IMR-90 (cell line): Measurements from ENCODE around the gene TYR. TPM values are rescaled to one million over a fixed set of nuclear protein-coding genes. Genes with fewer than 3 reads are reported as not detected.
"Not testable (repeated sequence)": the region's sequence is repeated elsewhere in the genome, so short reads cannot be mapped to it uniquely, and the experiment has no call there.

Experiments
- ATAC-seq: fragments of 200-7000 bp; cut with Tn5 transposase; 2 replicates; pipeline ENCODE4 v1.9.1; 2020; ENCODE audit warnings: low read depth, mild to moderate bottlenecking, moderate library complexity
- BruUV-seq: library from RNA; stranded (reverse); fragments of 400-500 nt; replicated peaks from 2 replicates; lab custom pipeline; 2021; lab: Mats Ljungman, UMichigan
- CTCF ChIA-PET: fragments of 300-600 bp; formaldehyde crosslinking; extraction: SDS; loops from one replicate; lab custom pipeline; 2021; ENCODE audit warnings: antibody characterized with exemption; lab: Yijun Ruan, JAX
- POLR2A ChIA-PET: fragments of 300-600 bp; sonication (Branson Sonifier 250); formaldehyde crosslinking; loops from one replicate; lab custom pipeline; 2022; ENCODE audit warnings: antibody characterized with exemption; ENCODE audit not compliant: unreplicated experiment; lab: Charles Lee
- DNase-seq: peaks from one replicate; pipeline ENCODE4 v3.0.0; 2013
- H2AFZ ChIP-seq: replicated peaks from 2 replicates; pipeline ENCODE3; 2013; ENCODE audit warnings: low read length, mild to moderate bottlenecking; ENCODE audit not compliant: poor library complexity
- H2AK5ac ChIP-seq: 2 replicates; pipeline ENCODE4 v1.6.1; 2013; ENCODE audit warnings: low read depth, low read length, inconsistent platforms
- H2AK9ac ChIP-seq: replicated peaks from 2 replicates; pipeline ENCODE3; 2013; ENCODE audit warnings: mild to moderate bottlenecking, low read depth, low read length, moderate library complexity; ENCODE audit not compliant: poor library complexity
- H2BK120ac ChIP-seq: 2 replicates; pipeline ENCODE4 v1.6.1; 2013; ENCODE audit warnings: low read depth, low read length, inconsistent platforms
- H2BK15ac ChIP-seq: 3 replicates; pipeline ENCODE4 v1.6.1; 2013; ENCODE audit warnings: low read depth, low read length, inconsistent platforms
- H2BK20ac ChIP-seq: 2 replicates; pipeline ENCODE4 v1.6.1; 2013; ENCODE audit warnings: low read depth, mild to moderate bottlenecking, inconsistent platforms, low read length, moderate library complexity
- H2BK5ac ChIP-seq: 2 replicates; pipeline ENCODE4 v1.6.1; 2013; ENCODE audit warnings: mild to moderate bottlenecking, low read depth, low read length, inconsistent platforms; ENCODE audit not compliant: poor library complexity, severe bottlenecking
- H3K14ac ChIP-seq: replicated peaks from 2 replicates; pipeline ENCODE4 v1.6.1; 2013; ENCODE audit warnings: low read depth, low read length, inconsistent platforms
- H3K18ac ChIP-seq: 2 replicates; pipeline ENCODE4 v1.6.1; 2013; ENCODE audit warnings: low read depth, low read length, control low read depth
- H3K23ac ChIP-seq: 2 replicates; pipeline ENCODE4 v1.6.1; 2013; ENCODE audit warnings: low read depth, low read length, inconsistent platforms
- H3K27ac ChIP-seq: 2 replicates; pipeline ENCODE4 v1.5.1; 2013; ENCODE audit warnings: mild to moderate bottlenecking, control low read depth, low read length; ENCODE audit not compliant: insufficient read depth
- H3K27me3 ChIP-seq: 2 replicates; pipeline ENCODE4 v1.6.1; 2013; ENCODE audit warnings: low read length; ENCODE audit not compliant: control insufficient read depth, insufficient read depth
- H3K36me3 ChIP-seq: 2 replicates; pipeline ENCODE4 v1.6.1; 2013; ENCODE audit warnings: low read length, mixed read lengths; ENCODE audit not compliant: control insufficient read depth, insufficient read depth
- H3K4ac ChIP-seq: 2 replicates; pipeline ENCODE4 v1.6.1; 2013; ENCODE audit warnings: low read depth, low read length, inconsistent platforms
- H3K4me1 ChIP-seq: 2 replicates; pipeline ENCODE4 v1.6.1; 2013; ENCODE audit warnings: low read length, mixed read lengths; ENCODE audit not compliant: control insufficient read depth, insufficient read depth
- H3K4me2 ChIP-seq: 2 replicates; pipeline ENCODE4 v1.6.1; 2013; ENCODE audit warnings: low read depth, mild to moderate bottlenecking, control low read depth, low read length, moderate library complexity
- H3K4me3 ChIP-seq: 2 replicates; pipeline ENCODE4 v1.5.1; 2013; ENCODE audit warnings: low read depth, mild to moderate bottlenecking, control low read depth, low read length, moderate library complexity; ENCODE audit not compliant: insufficient read depth
- H3K56ac ChIP-seq: 2 replicates; pipeline ENCODE4 v1.6.1; 2013; ENCODE audit warnings: low read length, inconsistent platforms; ENCODE audit not compliant: insufficient read depth; ENCODE audit errors: extremely low read depth
- H3K79me1 ChIP-seq, 2 experiments: 2 replicates each; pipeline ENCODE4 v1.6.1; 2013; ENCODE audit warnings: low read length in 2 of 2, inconsistent platforms in 1 of 2, low read depth in 1 of 2
- H3K9ac ChIP-seq: 2 replicates; pipeline ENCODE4 v1.6.1; 2013; ENCODE audit warnings: low read depth, low read length, control low read depth
- H3K9me1 ChIP-seq: 2 replicates; pipeline ENCODE4 v1.6.1; 2013; ENCODE audit warnings: low read length, inconsistent platforms; ENCODE audit not compliant: insufficient read depth
- H3K9me3 ChIP-seq: 2 replicates; pipeline ENCODE4 v1.6.1; 2013; ENCODE audit warnings: low read length; ENCODE audit not compliant: control insufficient read depth, insufficient read depth
- H4K20me1 ChIP-seq: 2 replicates; pipeline ENCODE4 v1.6.1; 2013; ENCODE audit warnings: low read length, inconsistent platforms; ENCODE audit not compliant: insufficient read depth
- H4K5ac ChIP-seq: 2 replicates; pipeline ENCODE4 v1.6.1; 2013; ENCODE audit warnings: mild to moderate bottlenecking, low read depth, low read length, control low read depth
- H4K8ac ChIP-seq, 2 experiments: 2 replicates each; pipeline ENCODE4 v1.6.1; 2013; ENCODE audit warnings: low read depth in 2 of 2, low read length in 2 of 2, control low read depth in 1 of 2, inconsistent platforms in 1 of 2
- H4K91ac ChIP-seq: 2 replicates; pipeline ENCODE4 v1.6.1; 2013; ENCODE audit warnings: low read depth, low read length, inconsistent platforms; ENCODE audit not compliant: insufficient read depth
- ELK1 ChIP-seq: fragments of 150-350 bp; IDR thresholded peaks from 2 replicates; pipeline ENCODE4 v1.6.1; 2016; ENCODE audit warnings: low read depth, mild to moderate bottlenecking, low read length, moderate library complexity, borderline replicate concordance
- MAFK ChIP-seq: IDR thresholded peaks from 2 replicates; pipeline ENCODE4 v1.6.1; 2012; ENCODE audit warnings: low read depth, low read length, improper control_type of control experiment
- MAZ ChIP-seq: IDR thresholded peaks from 2 replicates; pipeline ENCODE4 v1.6.1; 2012; ENCODE audit warnings: low read depth, mild to moderate bottlenecking, low read length, improper control_type of control experiment, moderate library complexity, borderline replicate concordance
- POLR2A ChIP-seq: IDR thresholded peaks from 2 replicates; pipeline ENCODE4 v1.6.1; 2012; ENCODE audit warnings: mild to moderate bottlenecking, low read depth, low read length
- RAD21 ChIP-seq: IDR thresholded peaks from 2 replicates; pipeline ENCODE4 v1.6.1; 2012; ENCODE audit warnings: low read length, improper control_type of control experiment
- SMC3 ChIP-seq: fragments of 150-350 bp; IDR thresholded peaks from 2 replicates; pipeline ENCODE4 v1.6.1; 2016; ENCODE audit warnings: low read depth, mild to moderate bottlenecking, antibody characterized with exemption, low read length, moderate library complexity
- WGBS, 2 experiments: methylation state at CpG; one replicate each; pipeline versions ENCODE4 v1.1.5 to v1.1.7; 2013; ENCODE audit warnings: missing lambda C conversion rate in 2 of 2; ENCODE audit not compliant: insufficient read length in 1 of 2; ENCODE audit errors: extremely low coverage in 2 of 2; 5-methylcytosine and 5-hydroxymethylcytosine counted together
- dilution Hi-C: fragments of 300-500 bp; cut with HindIII; formaldehyde crosslinking; loops from one replicate; pipeline ENCODE4 v1.14.3; 2018; ENCODE audit warnings: low sequenced_read_pairs; ENCODE audit not compliant: unreplicated experiment
- in situ Hi-C: fragments of 300-500 bp; cut with MboI; formaldehyde crosslinking; loops from 3 replicates; pipeline ENCODE4 v1.14.3; 2019; ENCODE audit warnings: low sequenced_read_pairs, inconsistent platforms, mixed read lengths
- intact Hi-C: fragments of 100-400 bp; cut with micrococcal nuclease; formaldehyde crosslinking; loops from 2 replicates; pipeline ENCODE4 v1.10.0; 2022
- polyA plus RNA-seq, 3 experiments: library from polyadenylated mRNA; depleted of rRNA; stranded (reverse); fragments of >200 nt; gene quantifications; 2 replicates each; pipeline ENCODE4 v1.2.3, GENCODE V29; 2012; ENCODE audit warnings: low replicate concordance in 1 of 3
- total RNA-seq: library from RNA; depleted of rRNA; stranded (reverse); fragments of >200 nt; gene quantifications from 2 replicates; pipeline ENCODE4 v1.2.3, GENCODE V29; 2012

Gene TYR
- total and polyA plus RNA-seq, 2 of the 4 experiments (the other 2 are of a cell fraction): not detected

DNA sequence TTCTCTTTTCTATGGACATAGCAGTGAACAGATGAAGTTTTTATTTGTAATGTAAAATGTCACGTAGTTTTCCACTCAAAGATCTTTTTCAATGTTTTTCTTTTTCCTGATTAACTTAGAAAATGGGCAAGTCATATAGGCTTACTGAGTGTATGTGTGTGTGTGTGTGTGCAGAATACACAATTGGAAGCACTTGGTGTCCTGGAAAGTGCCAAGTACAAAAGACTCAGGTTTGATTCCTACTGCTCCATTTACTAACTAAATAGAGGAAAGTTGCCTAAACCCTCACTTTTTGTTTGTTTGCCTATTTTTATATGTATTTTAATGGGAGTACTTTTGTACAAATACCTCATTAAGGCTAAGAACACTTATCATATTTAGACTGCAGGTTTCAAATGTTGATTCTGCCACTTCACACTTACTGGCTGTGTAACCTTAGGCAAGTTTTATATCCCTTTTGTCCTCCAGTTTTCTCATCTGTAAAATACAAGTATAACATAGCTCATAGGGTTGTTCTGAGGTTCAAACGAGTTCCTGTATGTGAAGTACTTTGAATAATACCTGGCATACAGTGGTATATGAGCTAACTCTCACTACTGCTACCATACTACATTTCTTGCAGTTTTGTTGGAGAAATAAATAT is 90.1 kb downstream of the TYR start:
- no TSS peak for BruUV-seq
- Histone ChIP-seq H4K20me1 (no peaks in the 10 kb centered on the region), H3K4me2 (no peak overlapping the region), H3K23ac (no peak overlapping the region), H2AFZ (no peak overlapping the region), H3K9ac (no peak overlapping the region), H3K14ac (no peak overlapping the region), H3K27me3 (no peaks in the 10 kb centered on the region), H4K8ac (no peak overlapping the region), H2BK120ac (no peak overlapping the region), H2BK20ac (no peak overlapping the region), H3K4ac (no peak overlapping the region), H3K79me1 (no peaks in the 10 kb centered on the region), H3K36me3 (no peaks in the 10 kb centered on the region), H4K5ac (no peak overlapping the region), H3K4me1 (no peaks in the 10 kb centered on the region), H2AK5ac (no peak overlapping the region), H3K18ac (no peak overlapping the region), H4K91ac (no peak overlapping the region), H3K9me3 (no peaks in the 10 kb centered on the region), H2AK9ac (no peak overlapping the region), H2BK15ac (no peak overlapping the region), H3K56ac (no peak overlapping the region), H2BK5ac (no peak overlapping the region), H3K27ac (no peak overlapping the region), H3K9me1 (no peaks in the 10 kb centered on the region), H3K4me3 (no peak overlapping the region)
- ChIA-PET POLR2A (no interaction called here), CTCF (no interaction called here)
- dilution Hi-C loops (no loop called here), in situ Hi-C loops (no loop called here), intact Hi-C loops (no loop called here)
- DNase-seq (no peak), ATAC-seq (no peak)
- TF ChIP-seq MAZ (no peak), MAFK (no peak), ELK1 (no peak), SMC3 (no peak), POLR2A (no peak), RAD21 (no peak)
- no CpG with 5 or more reads among the region's 2 CpGs for WGBS, 2 experiments

DNA sequence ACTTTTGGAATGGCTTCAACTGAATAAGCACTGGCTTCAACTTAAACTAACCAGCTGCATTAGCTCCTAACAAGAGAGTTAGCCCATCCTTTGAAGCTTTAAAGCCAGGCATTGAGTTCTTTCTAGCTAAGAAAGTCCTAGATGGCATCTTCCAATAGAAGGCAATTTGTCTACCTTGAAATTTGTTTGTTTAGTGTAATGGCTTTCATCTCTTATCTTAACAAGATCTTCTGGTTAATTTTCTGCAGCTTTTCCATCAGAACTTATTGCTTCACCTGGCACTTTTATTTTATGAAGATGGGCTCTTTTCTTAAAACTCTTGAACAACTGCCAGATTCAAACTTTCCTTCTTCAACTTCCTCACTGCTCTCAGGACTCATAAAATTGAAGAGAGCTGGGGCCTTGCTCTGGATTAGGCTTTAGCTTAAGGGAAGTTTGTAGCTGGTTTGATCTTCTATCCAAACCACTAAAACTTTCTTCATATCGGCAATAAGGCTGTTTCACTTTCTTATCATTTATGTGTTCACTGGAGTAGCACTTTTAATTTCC is 94.9 kb downstream of the TYR start:
- H4K91ac ChIP-seq, BruUV-seq, H2AFZ ChIP-seq, H4K8ac ChIP-seq, H3K18ac ChIP-seq, H3K23ac ChIP-seq, intact Hi-C loops, CTCF ChIA-PET, H4K20me1 ChIP-seq, H3K9ac ChIP-seq, H3K79me1 ChIP-seq, H2BK15ac ChIP-seq, H3K4me2 ChIP-seq, H3K4ac ChIP-seq, H4K5ac ChIP-seq, H2BK120ac ChIP-seq, H3K27ac ChIP-seq, H3K27me3 ChIP-seq, H2AK9ac ChIP-seq, POLR2A ChIA-PET, DNase-seq, H3K4me3 ChIP-seq, H3K9me1 ChIP-seq, H3K36me3 ChIP-seq, dilution Hi-C loops, H2BK5ac ChIP-seq, H3K14ac ChIP-seq, H3K4me1 ChIP-seq, H3K9me3 ChIP-seq, in situ Hi-C loops, H2AK5ac ChIP-seq, H2BK20ac ChIP-seq, ATAC-seq, H3K56ac ChIP-seq: not testable (repeated sequence)
- WGBS, 2 experiments: no CpG with 5 or more reads among the region's 1 CpG
